ENCODE measurements around the gene COL8A2. TPM values are rescaled to one million over a fixed set of nuclear protein-coding genes. Genes with fewer than 3 reads are reported as not detected.

Gene COL8A2
- total and polyA plus RNA-seq, 2 experiments from 2014 or later, result 3.2 to 30.5 TPM

- peak overlapping the region; percentile 40 for H3K4me2 ChIP-seq (ENCODE audit: unreplicated experiment)
- H3K27me3 ChIP-seq (replicated peaks; ENCODE audit: insufficient read depth), result no peaks in the 10 kb centered on the region
- peak overlapping the region; percentile 86 for H3K27ac ChIP-seq
- H4K20me1 ChIP-seq (ENCODE audit: insufficient read depth), result no peaks in the 10 kb centered on the region
- in situ Hi-C loops (cut with MboI), result no loop called here
- peaks cover 16% of the 10 kb centered on the region for H3K36me3 ChIP-seq (ENCODE audit: low read depth)
- H3K9ac ChIP-seq, result peak overlapping the region; percentile 53
- DNase-seq, result no peak
- TF ChIP-seq EZH2phosphoT487 (IDR thresholded peaks at IDR 0.05; ENCODE audit: insufficient read depth, low read depth) (no peak), EZH2 (IDR thresholded peaks at IDR 0.05; ENCODE audit: insufficient read depth, poor library complexity, severe bottlenecking) (no peak)
- no peaks in the 10 kb centered on the region for H3K9me2 ChIP-seq (ENCODE audit: insufficient read depth)
- H3F3A ChIP-seq (ENCODE audit: insufficient read depth), result peaks cover 63% of the 10 kb centered on the region
- H2AFZ ChIP-seq, result no peak overlapping the region
- H3K79me2 ChIP-seq (ENCODE audit: insufficient read depth), result peaks cover 40% of the 10 kb centered on the region
- H3K9me3 ChIP-seq (ENCODE audit: low read depth), result no peaks in the 10 kb centered on the region
- no peak overlapping the region for H3K4me3 ChIP-seq
- H3K4me1 ChIP-seq (ENCODE audit: insufficient read depth), result peaks cover 58% of the 10 kb centered on the region
Observed at GRCh38 chr1:36135796-36136195, 10.8 kb upstream of the COL8A2 start.

DNA sequence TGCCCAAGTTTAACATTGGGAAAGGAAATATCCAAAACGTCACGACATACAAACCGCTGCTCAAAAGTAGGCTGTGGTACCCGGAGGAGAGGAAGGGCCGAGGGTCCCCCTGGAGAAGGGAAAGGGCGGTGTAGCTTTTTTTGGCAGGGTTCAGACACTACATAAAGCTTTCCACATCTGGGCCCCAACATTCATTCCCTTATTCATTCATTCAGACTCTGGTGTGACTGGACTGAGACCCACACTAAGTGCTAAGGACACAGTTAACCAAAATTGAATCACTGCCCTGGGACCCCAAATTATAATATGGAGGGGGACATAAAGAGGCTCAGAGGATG lies 10.3 kb upstream of the COL8A2 start:
- Histone ChIP-seq H3K4me2 (ENCODE audit: unreplicated experiment) (peak overlapping the region; percentile 40), H3K9me3 (ENCODE audit: low read depth) (no peaks in the 10 kb centered on the region), H2AFZ (peak overlapping the region; percentile 32; the same call in 1 of the 2 replicates), H3K27me3 (replicated peaks; ENCODE audit: insufficient read depth) (no peaks in the 10 kb centered on the region), H4K20me1 (ENCODE audit: insufficient read depth) (no peaks in the 10 kb centered on the region), H3K9me2 (ENCODE audit: insufficient read depth) (no peaks in the 10 kb centered on the region), H3K36me3 (ENCODE audit: low read depth) (peaks cover 16% of the 10 kb centered on the region), H3F3A (ENCODE audit: insufficient read depth) (peaks cover 58% of the 10 kb centered on the region), H3K79me2 (ENCODE audit: insufficient read depth) (peaks cover 35% of the 10 kb centered on the region), H3K27ac (peak overlapping the region; percentile 86), H3K4me1 (ENCODE audit: insufficient read depth) (peaks cover 54% of the 10 kb centered on the region), H3K4me3 (no peak overlapping the region), H3K9ac (peak overlapping the region; percentile 53; the same call in 1 of the 2 replicates)
- WGBS, 2 experiments (ENCODE audit: low coverage in 1 of 2, low lambda C conversion rate in 2 of 2, missing lambda C conversion rate in 2 of 2), result 50 to 57% methylated on average over 6 of the region's 6 CpGs
- TF ChIP-seq EZH2phosphoT487 (IDR thresholded peaks at IDR 0.05; ENCODE audit: insufficient read depth, low read depth) (no peak), EZH2 (IDR thresholded peaks at IDR 0.05; ENCODE audit: insufficient read depth, poor library complexity, severe bottlenecking) (no peak)
- peak; percentile 21 for DNase-seq
- in situ Hi-C loops (cut with MboI), result no loop called here

DNA sequence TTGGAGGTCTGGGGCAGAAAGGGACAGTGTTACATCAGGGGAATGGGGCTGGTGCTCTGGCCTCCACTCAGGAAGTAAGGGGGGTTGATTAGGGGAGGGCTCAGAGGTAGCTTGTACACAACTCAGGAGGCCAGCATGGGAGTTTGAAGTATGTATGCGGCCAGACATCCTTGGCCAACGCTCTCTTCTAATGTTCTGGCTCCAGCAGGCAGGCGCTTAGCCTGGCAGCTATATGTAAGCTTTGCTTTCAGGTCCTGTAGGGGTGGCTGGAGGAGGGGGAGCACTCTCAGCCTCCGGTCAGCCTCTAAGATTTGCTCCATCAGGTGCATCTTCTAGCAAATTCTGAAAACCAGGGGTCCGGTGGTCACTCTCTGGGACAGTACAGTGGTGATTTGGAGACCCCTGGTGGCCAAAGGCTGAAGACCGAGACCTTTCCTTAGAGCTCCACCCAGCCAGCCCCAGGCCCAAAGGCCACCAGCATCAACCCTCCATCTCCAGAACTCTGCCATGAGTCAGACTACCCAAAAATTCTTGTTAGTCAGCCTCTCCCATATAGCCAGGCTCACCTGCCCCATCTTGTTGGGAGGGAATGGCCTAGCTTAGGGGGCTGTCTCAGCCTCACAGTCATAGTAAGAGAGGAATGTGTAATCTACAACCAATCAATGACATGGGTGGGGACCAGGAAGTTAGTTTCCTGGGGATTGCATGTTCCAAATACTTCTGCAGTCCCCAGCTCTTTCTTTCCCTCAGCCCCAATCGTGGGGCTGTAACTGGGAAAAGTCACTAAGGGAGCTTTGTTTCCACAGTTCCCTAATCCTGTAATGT lies 9.7 kb upstream of the COL8A2 start:
- Histone ChIP-seq H3K79me2 (ENCODE audit: insufficient read depth) (peaks cover 29% of the 10 kb centered on the region), H3K4me3 (no peak overlapping the region), H4K20me1 (ENCODE audit: insufficient read depth) (no peaks in the 10 kb centered on the region), H3K9me2 (ENCODE audit: insufficient read depth) (no peaks in the 10 kb centered on the region), H3K27ac (peak overlapping the region; percentile 86), H3K9ac (peak overlapping the region; percentile 53), H3K27me3 (replicated peaks; ENCODE audit: insufficient read depth) (no peaks in the 10 kb centered on the region), H2AFZ (peak overlapping the region; percentile 32; the same call in 1 of the 2 replicates), H3K36me3 (ENCODE audit: low read depth) (peaks cover 14% of the 10 kb centered on the region), H3K9me3 (ENCODE audit: low read depth) (no peaks in the 10 kb centered on the region), H3F3A (ENCODE audit: insufficient read depth) (peaks cover 52% of the 10 kb centered on the region), H3K4me2 (ENCODE audit: unreplicated experiment) (peak overlapping the region; percentile 40), H3K4me1 (ENCODE audit: insufficient read depth) (peaks cover 48% of the 10 kb centered on the region)
- TF ChIP-seq EZH2phosphoT487 (IDR thresholded peaks at IDR 0.05; ENCODE audit: insufficient read depth, low read depth), result no peak
- TF ChIP-seq EZH2 (IDR thresholded peaks at IDR 0.05; ENCODE audit: insufficient read depth, poor library complexity, severe bottlenecking), result no peak
- DNase-seq, result peak; percentile 66
- WGBS, 2 experiments (ENCODE audit: low coverage in 1 of 2, low lambda C conversion rate in 2 of 2, missing lambda C conversion rate in 2 of 2), result 36 to 46% methylated on average over 7 of the region's 7 CpGs
- in situ Hi-C loops (cut with MboI), result no loop called here

DNA sequence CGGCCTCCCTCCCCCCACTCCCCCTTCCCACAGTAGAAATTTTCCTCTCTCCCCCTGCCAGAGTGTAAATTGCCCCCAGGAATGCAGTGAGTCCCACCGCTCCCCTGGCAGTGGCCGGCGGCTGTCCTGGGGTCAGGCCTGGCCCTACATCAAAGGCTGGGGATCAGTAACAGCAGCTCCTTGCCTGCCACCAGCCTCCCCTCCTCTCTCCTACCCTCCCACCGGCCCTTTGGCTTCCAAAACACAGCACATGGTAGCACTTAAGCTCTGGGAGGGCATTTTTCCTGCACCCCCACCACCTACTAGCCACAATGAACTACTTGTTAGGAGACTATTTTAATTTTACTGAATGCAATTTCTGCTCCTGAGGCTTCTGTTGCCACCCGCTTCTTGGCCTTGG lies 9.0 kb upstream of the COL8A2 start:
- DNase-seq, result no peak
- in situ Hi-C loops (cut with MboI), result no loop called here
- TF ChIP-seq EZH2 (IDR thresholded peaks at IDR 0.05; ENCODE audit: insufficient read depth, poor library complexity, severe bottlenecking), result no peak
- TF ChIP-seq EZH2phosphoT487 (IDR thresholded peaks at IDR 0.05; ENCODE audit: insufficient read depth, low read depth), result no peak
- Histone ChIP-seq H3K4me1 (ENCODE audit: insufficient read depth) (peaks cover 50% of the 10 kb centered on the region), H3F3A (ENCODE audit: insufficient read depth) (peaks cover 47% of the 10 kb centered on the region), H3K9ac (peak overlapping the region; percentile 53), H3K9me2 (ENCODE audit: insufficient read depth) (no peaks in the 10 kb centered on the region), H3K36me3 (ENCODE audit: low read depth) (peaks cover 8% of the 10 kb centered on the region; the same call in 1 of the 2 replicates), H3K9me3 (ENCODE audit: low read depth) (no peaks in the 10 kb centered on the region), H3K79me2 (ENCODE audit: insufficient read depth) (peaks cover 22% of the 10 kb centered on the region), H2AFZ (0 out of 2 replicates have a peak overlapping the region, but pooled peaks have one; percentile 14), H3K27ac (peak overlapping the region; percentile 86), H3K4me3 (no peak overlapping the region), H3K4me2 (ENCODE audit: unreplicated experiment) (peak overlapping the region; percentile 33), H4K20me1 (ENCODE audit: insufficient read depth) (no peaks in the 10 kb centered on the region), H3K27me3 (replicated peaks; ENCODE audit: insufficient read depth) (no peaks in the 10 kb centered on the region)
- WGBS, 2 experiments (ENCODE audit: low coverage in 1 of 2, low lambda C conversion rate in 2 of 2, missing lambda C conversion rate in 2 of 2), result 65 to 67% methylated on average over 4 to 6 of the region's 6 CpGs
